HFF-Myc (cell line): ENCODE data around the gene CCDC85C.

Experiments used
- DNase-seq: peaks from one replicate; pipeline ENCODE4 v3.0.0-alpha.2; 2011; ENCODE audit warnings: low read depth; ENCODE audit errors: extremely low read depth
- H3K4me3 ChIP-seq: replicated peaks from 2 replicates; pipeline ENCODE4 v1.5.1; 2011; ENCODE audit warnings: low read depth, mild to moderate bottlenecking, control low read depth, low read length
- CTCF ChIP-seq: IDR thresholded peaks from 2 replicates; pipeline ENCODE4 v1.5.1; 2012; ENCODE audit warnings: mild to moderate bottlenecking, low read depth, low read length, control low read depth; ENCODE audit errors: missing control alignments

Gene CCDC85C

GRCh38 chr14:99636487-99636886, 32.5 kb upstream of the CCDC85C start:
- no peak overlapping the region for H3K4me3 ChIP-seq
- TF ChIP-seq CTCF, result no peak
- no peak for DNase-seq

GRCh38 chr14:99635116-99635515, 31.1 kb upstream of the CCDC85C start:
- DNase-seq, result no peak
- no peak for TF ChIP-seq CTCF
- no peak overlapping the region for H3K4me3 ChIP-seq

- TF ChIP-seq CTCF, result no peak
- no peak for DNase-seq
- no peak overlapping the region for H3K4me3 ChIP-seq
Observed at GRCh38 chr14:99634443-99634842, 30.4 kb upstream of the CCDC85C start.

GRCh38 chr14:99633918-99634317, 29.9 kb upstream of the CCDC85C start:
- no peak overlapping the region for H3K4me3 ChIP-seq
- no peak for TF ChIP-seq CTCF
- no peak for DNase-seq

- no peak for TF ChIP-seq CTCF
- H3K4me3 ChIP-seq, result no peak overlapping the region
- no peak for DNase-seq
Observed at GRCh38 chr14:99633141-99633540, 29.1 kb upstream of the CCDC85C start.

GRCh38 chr14:99632410-99633035, 28.5 kb upstream of the CCDC85C start:
- no peak overlapping the region for H3K4me3 ChIP-seq
- no peak for DNase-seq
- TF ChIP-seq CTCF, result no peak

GRCh38 chr14:99630202-99630601, 26.2 kb upstream of the CCDC85C start:
- no peak for TF ChIP-seq CTCF
- no peak for DNase-seq
- H3K4me3 ChIP-seq, result no peak overlapping the region
